Lung (tissue), 12 donors: ENCODE measurements around the gene MYOD1. TPM values are rescaled to one million over a fixed set of nuclear protein-coding genes. Genes with fewer than 3 reads are reported as not detected.

ENCODE experiments used
- ATAC-seq: fragments of 200-7000 bp; cut with Tn5 transposase; one replicate; pipeline ENCODE4 v1.9.1; 2020; ENCODE audit warnings: moderate number of reproducible peaks; ENCODE audit not compliant: insufficient read depth, low FRiP score
- DNase-seq, 3 donors: peaks; one replicate each; pipeline ENCODE4 v3.0.0-alpha.2; 2013 to 2017
- H3K27ac ChIP-seq, 2 donors: one replicate each; pipeline ENCODE4 v1.5.1; 2013; ENCODE audit warnings: mild to moderate bottlenecking in 2 of 2, moderate library complexity in 2 of 2, control low read depth in 1 of 2, inconsistent platforms in 1 of 2, low read depth in 1 of 2, low read length in 1 of 2
- H3K27me3 ChIP-seq, 3 donors: one replicate each; pipeline ENCODE4 v1.5.1; 2013; ENCODE audit warnings: low read length in 2 of 3; ENCODE audit not compliant: control insufficient read depth in 3 of 3, insufficient read depth in 3 of 3
- H3K36me3 ChIP-seq, 4 donors: one replicate each; pipeline ENCODE4 v1.5.1; 2013; ENCODE audit warnings: low read length in 4 of 4, mild to moderate bottlenecking in 1 of 4, moderate library complexity in 1 of 4; ENCODE audit not compliant: control insufficient read depth in 4 of 4, insufficient read depth in 4 of 4
- H3K4me1 ChIP-seq, 5 donors: one replicate each; pipeline ENCODE4 v1.5.1; 2013; ENCODE audit warnings: low read length in 5 of 5, mild to moderate bottlenecking in 2 of 5, moderate library complexity in 1 of 5; ENCODE audit not compliant: control insufficient read depth in 5 of 5, insufficient read depth in 5 of 5
- H3K4me3 ChIP-seq: one replicate; pipeline ENCODE4 v1.5.1; 2013; ENCODE audit warnings: mild to moderate bottlenecking, control low read depth, moderate library complexity
- H3K9ac ChIP-seq, 2 donors: one replicate each; pipeline ENCODE4 v1.5.1; 2013; ENCODE audit warnings: low read length in 2 of 2, control low read depth in 1 of 2; ENCODE audit not compliant: insufficient read depth in 1 of 2
- H3K9me3 ChIP-seq, 4 donors: one replicate each; pipeline ENCODE4 v1.5.1; 2013; ENCODE audit warnings: low read length in 3 of 4, mild to moderate bottlenecking in 1 of 4, moderate library complexity in 1 of 4; ENCODE audit not compliant: control insufficient read depth in 4 of 4, insufficient read depth in 3 of 4
- CTCF ChIP-seq: IDR thresholded peaks from 2 replicates; pipeline ENCODE4 v1.5.1; 2012; ENCODE audit warnings: mild to moderate bottlenecking; ENCODE audit errors: control extremely low read depth, extremely low read depth
- WGBS, 2 donors: extraction: QIAGEN DNeasy Blood & Tissue Kit; methylation state at CpG; one replicate each; pipeline ENCODE4 v1.1.7; 2013; 5-methylcytosine and 5-hydroxymethylcytosine counted together
- polyA plus RNA-seq, 2 donors: library from polyadenylated mRNA; stranded (reverse); fragments of 200-250 nt; gene quantifications; one replicate each; pipeline ENCODE4 v1.2.1, GENCODE V29; 2013
- total RNA-seq, 2 donors: library from RNA; depleted of rRNA in 1 of 2; stranded (reverse); fragments of >200 nt in 1 of 2; gene quantifications; one replicate each; pipeline ENCODE4 v1.2.1, GENCODE V29; 2014 to 2021
- donor health status: control.
- donor health status: control.
- donor health status: Bipolar disorder and iron deficiency.
- donor health status: healthy.
- donor health status: DM: yes; HTN: yes; CAD: no.

Gene MYOD1
- total and polyA plus RNA-seq, 4 donors = not detected

DNA sequence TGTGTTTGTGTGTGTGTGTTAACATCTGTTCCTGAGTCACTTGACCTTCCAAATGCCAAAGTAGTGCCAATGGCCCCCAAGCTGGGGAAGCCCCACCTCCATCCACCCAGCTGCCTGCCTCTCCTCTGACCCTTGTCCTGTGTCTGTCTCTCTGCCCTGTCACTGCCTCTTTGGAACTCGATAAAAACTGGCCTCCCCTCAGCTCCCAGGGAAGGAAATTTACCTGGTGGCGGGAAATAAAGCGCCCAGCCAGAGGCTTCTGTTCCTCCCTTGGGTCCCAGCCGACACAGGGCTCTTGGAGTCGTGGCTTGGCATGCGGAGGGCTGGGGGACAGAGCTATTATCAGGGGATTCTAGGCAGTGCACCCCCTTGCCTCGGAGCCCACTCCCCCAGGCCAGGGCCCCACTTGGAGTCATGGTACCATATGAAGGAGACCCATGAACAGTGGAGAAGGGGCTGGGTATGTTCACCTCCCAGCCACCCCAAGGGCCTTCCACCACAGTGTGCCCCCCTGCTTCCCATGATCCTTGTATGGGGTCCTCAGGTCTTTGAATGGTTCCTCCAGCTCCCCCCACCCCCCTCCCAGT is 21.4 kb downstream of the MYOD1 start:
- H3K4me3 ChIP-seq = no peak overlapping the region
- H3K9ac ChIP-seq = no peak overlapping the region
- H3K27me3 ChIP-seq = peaks cover 7 to 41% (median 30%) of the 10 kb centered on the region in 3 donors
- no peak for TF ChIP-seq CTCF
- no peak overlapping the region for H3K27ac ChIP-seq
- ATAC-seq = no peak
- no peaks in the 10 kb centered on the region for H3K36me3 ChIP-seq
- H3K4me1 ChIP-seq = peaks cover 0 to 3% (median 0%) of the 10 kb centered on the region in 5 donors
- peak in 1 of 3 donors; percentile 9 for DNase-seq
- 63 to 74% methylated on average over 7 of the region's 7 CpGs for WGBS, 2 donors
- peaks cover 0 to 7% (median 0%) of the 10 kb centered on the region in 4 donors for H3K9me3 ChIP-seq

DNA sequence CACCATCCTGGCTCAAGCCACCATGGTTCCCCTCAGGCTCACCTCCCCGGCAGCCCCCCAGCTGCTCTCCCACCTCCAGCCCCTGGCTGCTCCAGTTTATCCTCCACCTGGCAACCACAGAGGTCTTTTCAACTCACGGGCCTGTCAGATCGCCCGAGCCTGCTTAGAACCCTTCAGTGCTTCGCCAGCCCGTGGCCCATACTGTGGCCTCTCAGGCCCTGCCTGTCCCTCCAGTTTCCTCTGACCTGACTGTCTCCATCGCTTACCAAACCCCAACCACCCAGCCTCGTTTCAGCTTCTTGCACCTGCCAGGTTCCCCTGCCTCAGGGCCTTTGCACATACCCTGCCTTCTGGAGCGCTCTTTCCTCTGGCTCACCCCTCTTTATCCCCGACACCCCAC is 22.1 kb downstream of the MYOD1 start:
- ATAC-seq = no peak
- Histone ChIP-seq H3K4me1 (peaks cover 0 to under 1% (median 0%) of the 10 kb centered on the region in 5 donors), H3K36me3 (no peaks in the 10 kb centered on the region), H3K9ac (no peak overlapping the region), H3K9me3 (peaks cover 0 to 3% (median 0%) of the 10 kb centered on the region in 4 donors), H3K4me3 (no peak overlapping the region), H3K27ac (no peak overlapping the region), H3K27me3 (peaks cover 3 to 35% (median 23%) of the 10 kb centered on the region in 3 donors)
- no peak for TF ChIP-seq CTCF
- WGBS, 2 donors = 86 to 90% methylated on average over 10 of the region's 10 CpGs
- DNase-seq = peak in 1 of 3 donors; percentile 8

DNA sequence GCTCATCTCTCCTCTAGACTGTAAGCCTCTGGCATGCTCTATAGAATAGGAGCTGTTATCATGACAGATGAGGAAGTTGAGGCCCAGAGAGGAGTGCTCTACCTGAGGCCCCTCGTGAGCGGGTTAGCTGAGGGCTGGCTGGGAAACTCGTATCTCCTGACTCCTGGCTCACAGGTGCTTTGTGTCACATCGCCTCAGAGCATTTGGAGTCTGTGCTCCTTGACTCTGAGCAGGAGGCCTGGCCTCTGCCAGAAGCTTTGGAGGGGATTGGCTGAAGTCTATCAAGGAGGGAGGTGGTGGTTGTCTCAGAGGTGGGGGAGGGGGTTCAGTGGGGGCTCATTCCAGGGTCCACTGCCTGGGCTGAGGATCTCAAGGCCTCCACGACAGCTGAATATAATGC is 22.6 kb downstream of the MYOD1 start:
- no peak overlapping the region for H3K4me3 ChIP-seq
- ATAC-seq = no peak
- no peaks in the 10 kb centered on the region for H3K4me1 ChIP-seq
- no peak for TF ChIP-seq CTCF
- no peak overlapping the region for H3K27ac ChIP-seq
- 66 to 77% methylated on average over 5 of the region's 5 CpGs for WGBS, 2 donors
- H3K27me3 ChIP-seq = peaks cover 3 to 29% (median 18%) of the 10 kb centered on the region in 3 donors
- peaks cover 0 to 3% (median 0%) of the 10 kb centered on the region in 4 donors for H3K9me3 ChIP-seq
- H3K9ac ChIP-seq = no peak overlapping the region
- H3K36me3 ChIP-seq = no peaks in the 10 kb centered on the region
- peak in 1 of 3 donors; percentile 7 for DNase-seq
